ENCODE data around the gene STPG3.

DNA sequence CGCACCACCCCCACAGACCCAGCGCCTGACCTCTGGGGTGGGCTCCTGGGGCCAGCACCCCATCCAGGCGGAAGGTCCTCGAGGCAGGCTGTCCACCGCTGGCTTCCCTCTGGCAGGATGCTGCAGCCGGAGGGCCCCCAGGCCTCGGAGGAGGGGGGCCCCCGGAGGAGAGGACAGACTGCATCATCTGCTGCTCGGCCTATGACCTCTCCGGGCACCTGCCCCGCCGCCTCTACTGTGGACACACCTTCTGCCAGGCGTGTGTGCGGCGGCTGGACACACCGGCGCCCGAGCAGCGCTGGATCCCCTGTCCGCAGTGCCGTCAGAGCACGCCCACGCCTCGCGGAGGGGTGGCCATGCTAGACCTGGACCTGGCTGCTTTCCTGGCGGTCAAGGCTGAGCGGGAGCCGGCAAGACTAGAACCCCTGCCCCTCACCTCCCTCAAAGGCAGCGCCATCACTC is 22.5 kb upstream of the STPG3 start:
- TF ChIP-seq GATA3 (IDR thresholded peaks at IDR 0.05; ENCODE audit: low read depth, low read length) (no peak), GATA2 (IDR thresholded peaks at IDR 0.05; ENCODE audit: low read depth, low read length) (no peak)
